IMR-90 (cell line): ENCODE measurements around the gene TOM1. TPM values are rescaled to one million over a fixed set of nuclear protein-coding genes. Genes with fewer than 3 reads are reported as not detected.

Source experiments
- CEBPB ChIP-seq: IDR thresholded peaks from 2 replicates; pipeline ENCODE4 v1.6.1; 2012; ENCODE audit warnings: low read depth, low read length, improper control_type of control experiment
- ELK1 ChIP-seq: fragments of 150-350 bp; IDR thresholded peaks from 2 replicates; pipeline ENCODE4 v1.6.1; 2016; ENCODE audit warnings: low read depth, mild to moderate bottlenecking, low read length, moderate library complexity, borderline replicate concordance
- POLR2A ChIP-seq: IDR thresholded peaks from 2 replicates; pipeline ENCODE4 v1.6.1; 2012; ENCODE audit warnings: mild to moderate bottlenecking, low read depth, low read length
- polyA plus RNA-seq, 3 experiments: library from polyadenylated mRNA; depleted of rRNA; stranded (reverse); fragments of >200 nt; gene quantifications; 2 replicates each; pipeline ENCODE4 v1.2.3, GENCODE V29; 2012; ENCODE audit warnings: low replicate concordance in 1 of 3
- total RNA-seq: library from RNA; depleted of rRNA; stranded (reverse); fragments of >200 nt; gene quantifications from 2 replicates; pipeline ENCODE4 v1.2.3, GENCODE V29; 2012

TOM1 gene
- total and polyA plus RNA-seq, 2 of the 4 experiments (the other 2 are of a cell fraction) = 38.0 to 46.4 TPM

GRCh38 chr22:35350539-35351503 lies 51.1 kb downstream of the TOM1 start (continued):
- TF ChIP-seq ELK1 (no peak), POLR2A (peak; percentile 60; the same call in 1 of the 2 replicates), CEBPB (no peak)
